Panc1 (cell line): ENCODE measurements around the gene FGF23. TPM values are rescaled to one million over a fixed set of nuclear protein-coding genes. Genes with fewer than 3 reads are reported as not detected.

Source experiments
- ATAC-seq: fragments of 200-7000 bp; cut with Tn5 transposase; 2 replicates; pipeline ENCODE4 v1.9.1; 2020; ENCODE audit warnings: mild to moderate bottlenecking, moderate library complexity
- BruUV-seq: library from RNA; stranded (reverse); fragments of 400-500 nt; replicated peaks from 2 replicates; lab custom pipeline; 2021; lab: Mats Ljungman, UMichigan
- CTCF ChIA-PET: fragments of 300-600 bp; sonication (Branson Sonifier 250); formaldehyde crosslinking; loops from one replicate; lab custom pipeline; 2022; ENCODE audit warnings: antibody characterized with exemption; lab: Charles Lee
- POLR2A ChIA-PET: fragments of 300-600 bp; sonication (Branson Sonifier 250); formaldehyde crosslinking; loops from one replicate; lab custom pipeline; 2022; ENCODE audit warnings: antibody characterized with exemption; lab: Charles Lee
- DNase-seq: peaks from one replicate; pipeline ENCODE4 v3.0.0-alpha.2; 2010; ENCODE audit warnings: low read depth, low spot score
- H3K27ac ChIP-seq: 2 replicates; pipeline ENCODE4 v1.5.1; 2011; ENCODE audit warnings: mild to moderate bottlenecking, low read length, inconsistent platforms
- H3K27me3 ChIP-seq: fragments of 200-500 bp; sonication (Bioruptor generic); 2 replicates; pipeline ENCODE4 v1.6.0; 2014; ENCODE audit warnings: low read length, inconsistent platforms; ENCODE audit not compliant: control insufficient read depth, insufficient read depth
- H3K36me3 ChIP-seq: fragments of 200-500 bp; sonication (Bioruptor generic); 2 replicates; pipeline ENCODE4 v1.5.1; 2014; ENCODE audit warnings: inconsistent platforms, mild to moderate bottlenecking, low read length, moderate library complexity; ENCODE audit not compliant: control insufficient read depth, insufficient read depth
- H3K4me1 ChIP-seq: 2 replicates; pipeline ENCODE4 v1.5.1; 2011; ENCODE audit warnings: inconsistent platforms, mild to moderate bottlenecking, low read length, moderate library complexity; ENCODE audit not compliant: control insufficient read depth, insufficient read depth
- H3K4me3 ChIP-seq, 2 experiments: 2 replicates each; pipeline ENCODE4 v1.5.1; 2011 to 2012; ENCODE audit warnings: low read depth in 2 of 2, low read length in 2 of 2, mild to moderate bottlenecking in 2 of 2, inconsistent platforms in 1 of 2, moderate library complexity in 1 of 2
- H3K9me3 ChIP-seq: fragments of 200-500 bp; sonication (Bioruptor generic); 2 replicates; pipeline ENCODE4 v1.5.1; 2014; ENCODE audit warnings: low read depth, mild to moderate bottlenecking, inconsistent platforms, low read length, moderate library complexity; ENCODE audit not compliant: control insufficient read depth, insufficient read depth
- CTCF ChIP-seq: fragments of 450-650 bp; IDR thresholded peaks from 2 replicates; pipeline ENCODE4 v1.5.1; 2017; ENCODE audit warnings: mild to moderate bottlenecking
- POLR2AphosphoS5 ChIP-seq: IDR thresholded peaks from 2 replicates; pipeline ENCODE4 v1.6.1; 2012; ENCODE audit warnings: mild to moderate bottlenecking, low read depth, low read length, moderate library complexity
- SIN3A ChIP-seq: IDR thresholded peaks from 2 replicates; pipeline ENCODE4 v1.6.1; 2012; ENCODE audit warnings: low read depth, mild to moderate bottlenecking, low read length, moderate library complexity, borderline replicate concordance; ENCODE audit not compliant: insufficient read depth
- TCF7L2 ChIP-seq: IDR thresholded peaks from 2 replicates; pipeline ENCODE4 v1.6.1; 2011; ENCODE audit warnings: mild to moderate bottlenecking, low read depth, low read length, inconsistent platforms
- in situ Hi-C: cut with HindIII; loops from 2 replicates; pipeline ENCODE4 v1.10.0; 2016; ENCODE audit warnings: low sequenced_read_pairs, low pct_unique_long_range_greater_than_20kb
- intact Hi-C: fragments of 100-400 bp; cut with micrococcal nuclease; formaldehyde crosslinking; loops from one replicate; pipeline ENCODE4 v1.10.0; 2022; ENCODE audit not compliant: unreplicated experiment
- total RNA-seq: library from RNA; stranded (reverse); gene quantifications from one replicate; pipeline ENCODE4 v1.2.1, GENCODE V29; 2021; ENCODE audit not compliant: unreplicated experiment
- TF ChIP-seq, protein P1 (sequence below), 2 experiments: IDR thresholded peaks; 2 replicates each; pipeline ENCODE4 v1.6.1; 2011 to 2012; ENCODE audit warnings: low read depth in 2 of 2, control low read depth in 1 of 2, low read length in 1 of 2, mild to moderate bottlenecking in 1 of 2, moderate library complexity in 1 of 2; ENCODE audit not compliant: insufficient read depth in 1 of 2

The FGF23 gene
- total RNA-seq, 1 experiment from 2014 or later: not detected

DNA sequence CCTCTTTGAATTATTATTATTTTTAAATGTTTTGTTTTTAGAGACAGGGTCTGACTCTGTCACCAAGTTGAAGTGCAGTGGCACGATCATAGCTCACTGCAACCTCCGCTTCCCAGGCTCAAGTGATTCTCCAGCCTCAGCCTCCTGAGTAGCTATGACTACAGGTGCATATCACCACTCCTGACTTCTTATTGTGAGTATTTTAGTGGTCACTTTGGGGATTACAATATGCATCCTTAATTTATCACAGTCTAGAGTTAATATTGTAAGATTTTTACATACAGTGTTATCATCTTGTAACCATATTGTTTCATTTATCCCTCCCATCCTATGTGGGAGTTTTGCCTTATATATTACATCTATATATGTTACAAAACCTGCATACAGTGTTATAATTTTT is 13.4 kb downstream of the FGF23 start:
- TF ChIP-seq TCF7L2 (no peak), CTCF (no peak), POLR2AphosphoS5 (no peak), SIN3A (no peak)
- TF ChIP-seq, protein P1, sequence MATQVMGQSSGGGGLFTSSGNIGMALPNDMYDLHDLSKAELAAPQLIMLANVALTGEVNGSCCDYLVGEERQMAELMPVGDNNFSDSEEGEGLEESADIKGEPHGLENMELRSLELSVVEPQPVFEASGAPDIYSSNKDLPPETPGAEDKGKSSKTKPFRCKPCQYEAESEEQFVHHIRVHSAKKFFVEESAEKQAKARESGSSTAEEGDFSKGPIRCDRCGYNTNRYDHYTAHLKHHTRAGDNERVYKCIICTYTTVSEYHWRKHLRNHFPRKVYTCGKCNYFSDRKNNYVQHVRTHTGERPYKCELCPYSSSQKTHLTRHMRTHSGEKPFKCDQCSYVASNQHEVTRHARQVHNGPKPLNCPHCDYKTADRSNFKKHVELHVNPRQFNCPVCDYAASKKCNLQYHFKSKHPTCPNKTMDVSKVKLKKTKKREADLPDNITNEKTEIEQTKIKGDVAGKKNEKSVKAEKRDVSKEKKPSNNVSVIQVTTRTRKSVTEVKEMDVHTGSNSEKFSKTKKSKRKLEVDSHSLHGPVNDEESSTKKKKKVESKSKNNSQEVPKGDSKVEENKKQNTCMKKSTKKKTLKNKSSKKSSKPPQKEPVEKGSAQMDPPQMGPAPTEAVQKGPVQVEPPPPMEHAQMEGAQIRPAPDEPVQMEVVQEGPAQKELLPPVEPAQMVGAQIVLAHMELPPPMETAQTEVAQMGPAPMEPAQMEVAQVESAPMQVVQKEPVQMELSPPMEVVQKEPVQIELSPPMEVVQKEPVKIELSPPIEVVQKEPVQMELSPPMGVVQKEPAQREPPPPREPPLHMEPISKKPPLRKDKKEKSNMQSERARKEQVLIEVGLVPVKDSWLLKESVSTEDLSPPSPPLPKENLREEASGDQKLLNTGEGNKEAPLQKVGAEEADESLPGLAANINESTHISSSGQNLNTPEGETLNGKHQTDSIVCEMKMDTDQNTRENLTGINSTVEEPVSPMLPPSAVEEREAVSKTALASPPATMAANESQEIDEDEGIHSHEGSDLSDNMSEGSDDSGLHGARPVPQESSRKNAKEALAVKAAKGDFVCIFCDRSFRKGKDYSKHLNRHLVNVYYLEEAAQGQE (IDR thresholded peaks at IDR 0.05; ENCODE audit: insufficient read depth in 1 of 2, low read depth in 2 of 2, low read length in 1 of 2): no peak
- in situ Hi-C loops: no loop called here
- ChIA-PET POLR2A (no interaction called here), CTCF (interaction anchor here (0.5 kb wide), 1 partner anchor 42 kb away, joined by 5 read pairs; no protein-coding TSS in a partner anchor)
- intact Hi-C loops: no loop called here
- Histone ChIP-seq H3K4me3 (no peak overlapping the region), H3K36me3 (no peaks in the 10 kb centered on the region), H3K27me3 (no peaks in the 10 kb centered on the region; the same call in 1 of the 2 replicates), H3K4me1 (no peaks in the 10 kb centered on the region), H3K27ac (no peak overlapping the region), H3K9me3 (no peaks in the 10 kb centered on the region)
- no TSS peak for BruUV-seq
- ATAC-seq (no peak), DNase-seq (no peak)

- TF ChIP-seq SIN3A (no peak), CTCF (peak; percentile 59), TCF7L2 (no peak)
- TF ChIP-seq, protein P1 (IDR thresholded peaks at IDR 0.05; ENCODE audit: insufficient read depth in 1 of 2, low read depth in 2 of 2, low read length in 1 of 2): no peak
- no peak overlapping the region for H3K4me3 ChIP-seq
- H3K27me3 ChIP-seq: no peaks in the 10 kb centered on the region
- CTCF ChIA-PET: no interaction called here
- no peak for ATAC-seq
- H3K27ac ChIP-seq: no peak overlapping the region
- no peaks in the 10 kb centered on the region for H3K9me3 ChIP-seq
- in situ Hi-C loops: no loop called here
- no peaks in the 10 kb centered on the region for H3K4me1 ChIP-seq
- intact Hi-C loops: no loop called here
- POLR2A ChIA-PET: no interaction called here
- peak; percentile 18 for DNase-seq
- BruUV-seq: no TSS peak
- H3K36me3 ChIP-seq: no peaks in the 10 kb centered on the region; the same call in 1 of the 2 replicates
Observed at GRCh38 chr12:4356041-4356327, 23.5 kb downstream of the FGF23 start.
